ENCODE results near the gene FUT3. TPM values are rescaled to one million over a fixed set of nuclear protein-coding genes. Genes with fewer than 3 reads are reported as not detected.

Gene FUT3
- total and polyA plus RNA-seq, 2 of the 4 experiments (the other 2 are of a cell fraction): not detected

DNA sequence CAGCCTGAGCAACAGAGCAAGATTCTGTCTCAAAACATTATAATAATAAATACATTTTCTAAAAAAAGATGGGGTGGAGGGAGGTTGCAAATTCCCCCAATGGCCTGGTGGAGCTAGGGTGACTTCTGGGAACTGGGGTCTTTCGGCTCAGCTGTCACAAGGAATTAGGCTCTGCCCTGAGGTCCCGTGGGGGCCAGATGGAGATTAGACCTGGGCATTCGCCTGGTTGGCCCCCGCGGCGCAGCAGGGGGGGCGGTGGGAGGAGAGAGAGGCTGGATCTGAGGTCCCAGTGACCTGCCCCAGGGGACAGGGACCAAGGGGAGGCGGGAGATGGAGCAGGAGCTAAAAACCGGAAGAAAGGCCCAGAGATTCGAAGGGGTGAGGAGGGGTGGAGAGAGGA lies 26.5 kb downstream of the FUT3 start:
- no peak overlapping the region for H3K4ac ChIP-seq (ENCODE audit: low read depth, low read length)
- no peaks in the 10 kb centered on the region for H3K9me3 ChIP-seq (ENCODE audit: control insufficient read depth, insufficient read depth, low read length)
- no peak overlapping the region for H2BK5ac ChIP-seq (ENCODE audit: low read depth, low read length, poor library complexity, severe bottlenecking)
- no peak overlapping the region for H3K14ac ChIP-seq (replicated peaks; ENCODE audit: low read depth, low read length)
- H3K23ac ChIP-seq (ENCODE audit: low read depth, low read length): no peak overlapping the region
- H3K18ac ChIP-seq (ENCODE audit: low read depth, low read length): no peak overlapping the region
- H4K91ac ChIP-seq (ENCODE audit: insufficient read depth, low read depth, low read length): no peak overlapping the region
- intact Hi-C loops (cut with micrococcal nuclease) (loop anchor here (5.0 kb wide), 1 partner anchor 68 kb away; no protein-coding TSS in a partner anchor), dilution Hi-C loops (cut with HindIII; ENCODE audit: low sequenced_read_pairs, unreplicated experiment) (no loop called here), in situ Hi-C loops (cut with MboI; ENCODE audit: low sequenced_read_pairs) (no loop called here)
- ATAC-seq (ENCODE audit: low read depth) (no peak), DNase-seq (no peak)
- no peak overlapping the region for H4K5ac ChIP-seq (ENCODE audit: low read depth, low read length)
- H2BK120ac ChIP-seq (ENCODE audit: low read depth, low read length): no peak overlapping the region
- H2AK9ac ChIP-seq (replicated peaks; ENCODE audit: low read depth, low read length, poor library complexity): no peak overlapping the region
- no peak overlapping the region for H2AK5ac ChIP-seq (ENCODE audit: low read depth, low read length)
- no TSS peak for BruUV-seq (replicated peaks)
- H3K56ac ChIP-seq (ENCODE audit: extremely low read depth, insufficient read depth, low read length): no peak overlapping the region
- ChIA-PET CTCF (no interaction called here), POLR2A (ENCODE audit: unreplicated experiment) (no interaction called here)
- no peak overlapping the region for H2BK20ac ChIP-seq (ENCODE audit: low read depth, low read length)
- H3K4me2 ChIP-seq (ENCODE audit: low read depth, low read length): no peak overlapping the region
- H3K4me1 ChIP-seq (ENCODE audit: control insufficient read depth, insufficient read depth, low read length): peaks cover 15% of the 10 kb centered on the region
- H3K9ac ChIP-seq (ENCODE audit: low read depth, low read length): no peak overlapping the region
- H4K8ac ChIP-seq (ENCODE audit: low read depth in 2 of 2, low read length in 2 of 2): no peak overlapping the region
- no peaks in the 10 kb centered on the region; the same call in 1 of the 2 replicates for H4K20me1 ChIP-seq (ENCODE audit: insufficient read depth, low read length)
- H3K79me1 ChIP-seq (ENCODE audit: low read depth in 1 of 2, low read length in 2 of 2): peaks cover 0 to 6% of the 10 kb centered on the region in 2 experiments; a peak in 2 of 4 replicates
- TF ChIP-seq RCOR1 (IDR thresholded peaks at IDR 0.05; ENCODE audit: insufficient replicate concordance, low read length) (no peak), ELK1 (IDR thresholded peaks at IDR 0.05; ENCODE audit: borderline replicate concordance, low read depth, low read length) (no peak), BHLHE40 (IDR thresholded peaks at IDR 0.05; ENCODE audit: low read depth, low read length) (no peak), SMC3 (IDR thresholded peaks at IDR 0.05; ENCODE audit: low read depth, low read length) (no peak), NFE2L2 (IDR thresholded peaks at IDR 0.05; ENCODE audit: low read depth, low read length) (no peak), MAFK (IDR thresholded peaks at IDR 0.05; ENCODE audit: low read depth, low read length) (no peak), USF2 (IDR thresholded peaks at IDR 0.05; ENCODE audit: low read depth, low read length) (no peak), CHD1 (IDR thresholded peaks at IDR 0.05; ENCODE audit: low read depth, low read length) (no peak), RAD21 (IDR thresholded peaks at IDR 0.05; ENCODE audit: low read length) (no peak), MXI1 (IDR thresholded peaks at IDR 0.05; ENCODE audit: borderline replicate concordance, low read depth, low read length) (no peak), POLR2A (IDR thresholded peaks at IDR 0.05; ENCODE audit: low read depth, low read length) (no peak), CEBPB (IDR thresholded peaks at IDR 0.05; ENCODE audit: low read depth, low read length) (no peak), MAZ (IDR thresholded peaks at IDR 0.05; ENCODE audit: borderline replicate concordance, low read depth, low read length) (no peak), FOS (IDR thresholded peaks at IDR 0.05; ENCODE audit: low read depth, low read length) (no peak), RFX5 (IDR thresholded peaks at IDR 0.05; ENCODE audit: low read depth, low read length) (no peak)
- no peaks in the 10 kb centered on the region for H3K36me3 ChIP-seq (ENCODE audit: control insufficient read depth, insufficient read depth, low read length)
- H3K27ac ChIP-seq (ENCODE audit: insufficient read depth, low read length): no peak overlapping the region
- peaks cover 4% of the 10 kb centered on the region; the same call in 1 of the 2 replicates for H3K9me1 ChIP-seq (ENCODE audit: insufficient read depth, low read length)
- 73% methylated on average over 2 of the region's 10 CpGs; no CpG with 5 or more reads in 1 of the 2 experiments for WGBS, 2 experiments (ENCODE audit: extremely low coverage in 2 of 2, insufficient read length in 1 of 2)
- no peaks in the 10 kb centered on the region; the same call in 1 of the 2 replicates for H3K27me3 ChIP-seq (ENCODE audit: control insufficient read depth, insufficient read depth, low read length)
- no peak overlapping the region for H3K4me3 ChIP-seq (ENCODE audit: insufficient read depth, low read depth, low read length)
- no peak overlapping the region for H2AFZ ChIP-seq (replicated peaks; ENCODE audit: low read length, poor library complexity)
- no peak overlapping the region for H2BK15ac ChIP-seq (ENCODE audit: low read depth, low read length)
